HG03175 (cell line): ENCODE results near the gene FHIP1B.

ENCODE experiments used
- ATAC-seq: cut with Tn5 transposase; IDR thresholded peaks from one replicate; pipeline ENCODE4 v1.9.1; 2021; ENCODE audit warnings: mild to moderate bottlenecking, moderate library complexity; ENCODE audit not compliant: unreplicated experiment

Gene FHIP1B

GRCh38 chr11:6202041-6202440 lies 32.4 kb downstream of the FHIP1B start:
- ATAC-seq = no peak

GRCh38 chr11:6201481-6201880 lies 33.0 kb downstream of the FHIP1B start:
- ATAC-seq = no peak

GRCh38 chr11:6200975-6201374 lies 33.5 kb downstream of the FHIP1B start:
- ATAC-seq = no peak

DNA sequence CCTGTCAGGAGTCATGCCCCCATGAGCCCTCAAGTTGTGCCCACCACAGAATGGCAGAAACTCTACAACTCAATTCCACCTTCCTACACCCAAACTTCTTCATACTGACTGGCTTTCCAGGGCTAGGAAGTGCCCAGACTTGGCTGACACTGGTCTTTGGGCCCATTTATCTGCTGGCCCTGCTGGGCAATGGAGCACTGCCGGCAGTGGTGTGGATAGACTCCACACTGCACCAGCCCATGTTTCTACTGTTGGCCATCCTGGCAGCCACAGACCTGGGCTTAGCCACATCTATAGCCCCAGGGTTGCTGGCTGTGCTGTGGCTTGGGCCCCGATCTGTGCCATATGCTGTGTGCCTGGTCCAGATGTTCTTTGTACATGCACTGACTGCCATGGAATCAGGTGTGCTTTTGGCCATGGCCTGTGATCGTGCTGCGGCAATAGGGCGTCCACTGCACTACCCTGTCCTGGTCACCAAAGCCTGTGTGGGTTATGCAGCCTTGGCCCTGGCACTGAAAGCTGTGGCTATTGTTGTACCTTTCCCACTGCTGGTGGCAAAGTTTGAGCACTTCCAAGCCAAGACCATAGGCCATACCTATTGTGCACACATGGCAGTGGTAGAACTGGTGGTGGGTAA lies 35.1 kb downstream of the FHIP1B start, which contains the start of gene OR52W1:
Gene OR52W1, plus strand, starts transcription at position 51 of the 637 bp plus-strand sequence. Its CDS starts 0 bp downstream, at position 51.
- ATAC-seq = no peak

DNA sequence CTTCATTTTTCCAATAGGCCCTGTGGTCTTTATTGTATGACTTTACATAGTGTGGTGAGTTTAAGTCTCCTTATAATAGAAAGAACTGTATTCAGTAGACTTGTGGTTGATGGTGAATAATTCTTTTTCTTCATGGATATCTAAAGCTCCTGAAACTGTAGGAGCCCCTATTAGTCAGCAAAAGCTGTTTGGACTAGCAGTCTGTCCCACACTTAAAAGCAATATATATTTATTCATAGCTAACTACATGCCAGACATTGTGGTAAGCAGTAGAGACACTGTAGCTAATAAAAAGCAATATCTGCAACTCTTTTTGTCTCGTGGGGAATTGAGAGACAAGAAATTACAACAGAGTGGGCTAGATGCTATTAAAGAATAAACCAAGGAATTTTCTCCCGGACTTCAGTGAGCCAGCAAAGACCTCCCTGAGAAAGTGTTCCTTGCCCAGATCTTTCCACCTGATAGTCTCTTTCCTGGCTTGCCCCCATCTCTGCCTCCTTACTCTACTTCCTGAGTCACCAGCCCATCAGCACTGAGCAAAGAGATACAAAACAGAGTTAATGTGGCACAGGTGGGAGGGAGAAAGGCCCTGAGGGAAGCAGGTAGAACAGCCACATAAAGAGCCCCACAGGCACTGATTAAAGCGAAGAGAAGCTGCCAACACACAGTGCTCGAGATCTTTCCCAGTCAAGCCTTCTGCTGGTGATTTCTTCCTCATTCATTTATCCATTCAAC lies 36.8 kb downstream of the FHIP1B start:
- no peak for ATAC-seq

DNA sequence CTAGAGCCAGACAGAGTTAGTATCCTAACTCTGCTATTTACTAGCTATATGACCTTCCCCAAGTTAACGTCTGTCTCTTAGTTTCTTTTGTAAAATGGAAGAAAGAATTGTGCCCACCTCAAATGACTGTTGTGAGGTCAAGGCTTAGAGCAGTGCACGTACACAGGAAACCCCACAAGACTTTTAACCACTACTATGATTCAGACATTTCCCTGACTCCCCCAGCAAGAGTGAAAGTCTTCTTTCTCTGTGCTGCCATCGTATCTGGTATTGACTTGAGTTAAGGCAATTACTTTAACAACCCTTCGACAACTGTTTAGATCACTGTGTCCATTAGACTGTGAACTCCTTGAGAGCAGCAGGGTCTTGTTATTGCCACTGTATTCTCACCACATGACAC lies 38.0 kb downstream of the FHIP1B start:
- ATAC-seq = no peak

GRCh38 chr11:6194065-6194581 lies 40.3 kb downstream of the FHIP1B start:
- no peak for ATAC-seq

GRCh38 chr11:6191742-6192141 lies 42.7 kb downstream of the FHIP1B start:
- ATAC-seq = no peak

DNA sequence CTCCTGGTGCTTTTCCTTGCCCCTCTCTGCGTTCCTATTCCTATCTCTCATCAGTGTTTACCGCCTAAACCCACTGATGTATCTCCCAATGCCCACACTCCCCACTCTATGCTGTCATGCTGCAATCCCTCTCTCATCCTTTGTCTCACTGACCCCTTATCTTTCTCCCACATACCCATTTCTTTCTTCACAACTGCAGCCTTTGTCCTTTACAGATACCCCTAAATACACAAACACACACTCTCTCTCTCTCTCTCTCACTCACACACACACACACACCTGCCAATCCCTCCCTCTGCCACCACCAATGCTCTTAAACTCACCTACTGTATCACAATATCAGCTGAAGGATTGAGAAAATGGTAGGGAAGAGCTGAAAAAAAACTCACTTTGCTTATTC lies 59.0 kb downstream of the FHIP1B start:
- ATAC-seq = no peak

DNA sequence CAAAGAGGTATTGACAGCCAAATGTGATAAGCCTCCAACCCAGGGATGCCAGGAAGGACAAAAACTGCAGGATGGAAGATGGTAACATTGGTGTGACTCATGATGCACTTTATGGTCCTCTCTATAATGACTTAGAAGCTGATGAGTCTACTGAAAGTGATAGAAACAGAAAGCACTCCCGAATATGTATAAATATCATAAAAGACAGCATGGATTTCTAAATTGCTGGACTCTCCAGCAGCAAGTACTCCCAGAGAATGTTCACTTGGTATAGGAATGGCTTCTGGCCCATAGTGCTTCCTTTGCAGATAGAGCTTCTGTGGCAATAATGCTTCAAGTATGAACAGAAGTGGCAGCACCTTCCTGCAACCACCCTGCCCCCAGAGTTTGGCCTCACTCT lies 64.2 kb downstream of the FHIP1B start, which contains the start of gene OR52B2:
Gene OR52B2, minus strand, starts transcription at position 101 of the 400 bp plus-strand sequence. Its CDS starts 0 bp downstream, at position 101.
- no peak for ATAC-seq
